Epithelial cell of proximal tubule (primary cell): ENCODE measurements around the gene MYL5. TPM values are rescaled to one million over a fixed set of nuclear protein-coding genes. Genes with fewer than 3 reads are reported as not detected.
"Not testable (repeated sequence)": the region's sequence is repeated elsewhere in the genome, so short reads cannot be mapped to it uniquely, and the experiment has no call there.

ENCODE experiments used
- DNase-seq: peaks from one replicate; pipeline ENCODE4 v3.0.0-alpha.2; 2011; ENCODE audit warnings: low read depth
- H3K4me3 ChIP-seq: 2 replicates; pipeline ENCODE4 v1.5.1; 2011; ENCODE audit warnings: low read depth, mild to moderate bottlenecking, low read length
- CTCF ChIP-seq: conservative IDR thresholded peaks from 2 replicates; pipeline ENCODE4 v1.5.1; 2012; ENCODE audit warnings: low read depth, mild to moderate bottlenecking, low read length
- total RNA-seq: library from RNA; depleted of rRNA; stranded (reverse); fragments of >200 nt; gene quantifications from 2 replicates; pipeline ENCODE4 v1.2.3, GENCODE V29; 2015

Gene MYL5
- total RNA-seq, 1 donor from 2014 or later = 4.0 TPM

- no peak for TF ChIP-seq CTCF
- no peak overlapping the region for H3K4me3 ChIP-seq
- DNase-seq = no peak
Measured at GRCh38 chr4:632926-633325, 41.4 kb upstream of the MYL5 start.

GRCh38 chr4:633406-633805 lies 40.9 kb upstream of the MYL5 start:
- TF ChIP-seq CTCF = no peak
- H3K4me3 ChIP-seq = no peak overlapping the region
- DNase-seq = no peak

- H3K4me3 ChIP-seq = no peak overlapping the region
- TF ChIP-seq CTCF = no peak
- no peak for DNase-seq
Measured at GRCh38 chr4:633976-634598, 40.3 kb upstream of the MYL5 start.

GRCh38 chr4:634599-634985 lies 39.8 kb upstream of the MYL5 start:
- no peak for TF ChIP-seq CTCF
- H3K4me3 ChIP-seq = no peak overlapping the region
- DNase-seq = no peak

- not testable (repeated sequence) for H3K4me3 ChIP-seq, DNase-seq
Measured at GRCh38 chr4:635066-635835, 39.1 kb upstream of the MYL5 start.

GRCh38 chr4:635851-636627 lies 38.3 kb upstream of the MYL5 start:
- H3K4me3 ChIP-seq = no peak overlapping the region
- no peak for DNase-seq
- no peak for TF ChIP-seq CTCF

- no peak overlapping the region for H3K4me3 ChIP-seq
- TF ChIP-seq CTCF = no peak
- no peak for DNase-seq
Measured at GRCh38 chr4:636628-637159, 37.6 kb upstream of the MYL5 start.
